HG03097 (cell line): ENCODE measurements around the gene TRAF3IP1.
"Not testable (repeated sequence)": the region's sequence is repeated elsewhere in the genome, so short reads cannot be mapped to it uniquely, and the experiment has no call there.

Source experiments
- ATAC-seq: cut with Tn5 transposase; IDR thresholded peaks from one replicate; pipeline ENCODE4 v1.9.1; 2021; ENCODE audit not compliant: unreplicated experiment, low FRiP score

TRAF3IP1 gene

GRCh38 chr2:238337846-238338245, 17.5 kb downstream of the TRAF3IP1 start:
- ATAC-seq = no peak

DNA sequence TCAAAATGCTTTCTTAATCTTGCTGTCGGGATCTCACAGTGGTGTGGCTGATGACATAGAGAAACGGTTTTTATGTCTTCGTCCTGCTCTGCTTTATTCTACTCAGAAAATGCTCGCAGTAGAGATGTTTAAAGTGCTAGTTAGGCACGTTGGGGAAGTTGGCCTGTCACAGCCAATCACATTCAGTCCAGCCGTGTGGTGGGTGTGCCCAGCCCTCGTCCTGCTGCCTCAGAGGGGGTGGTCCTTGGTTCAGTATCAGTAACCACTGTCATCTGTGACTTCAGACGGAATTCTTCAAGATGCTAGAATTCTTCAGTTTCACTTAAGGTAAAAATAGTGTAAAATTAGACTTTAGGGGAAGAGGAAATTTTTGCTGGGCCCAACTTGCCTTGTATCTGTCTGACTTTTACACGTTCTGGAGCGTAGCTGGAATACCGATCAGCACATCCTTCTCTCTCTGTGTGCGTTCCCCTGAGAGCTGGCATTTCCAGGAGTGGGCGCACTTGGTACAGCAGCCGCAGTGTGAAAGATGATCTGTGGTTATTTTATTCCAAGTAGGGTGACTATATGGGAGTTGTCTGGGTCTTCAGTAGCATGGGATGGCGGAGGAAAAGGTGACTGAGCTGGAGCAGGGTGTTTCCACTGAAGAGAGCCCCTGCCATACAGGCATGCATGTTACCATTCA, 18.5 kb downstream of the TRAF3IP1 start:
- no peak for ATAC-seq

- ATAC-seq = no peak
Observed at GRCh38 chr2:238339395-238339780, 19.1 kb downstream of the TRAF3IP1 start.

DNA sequence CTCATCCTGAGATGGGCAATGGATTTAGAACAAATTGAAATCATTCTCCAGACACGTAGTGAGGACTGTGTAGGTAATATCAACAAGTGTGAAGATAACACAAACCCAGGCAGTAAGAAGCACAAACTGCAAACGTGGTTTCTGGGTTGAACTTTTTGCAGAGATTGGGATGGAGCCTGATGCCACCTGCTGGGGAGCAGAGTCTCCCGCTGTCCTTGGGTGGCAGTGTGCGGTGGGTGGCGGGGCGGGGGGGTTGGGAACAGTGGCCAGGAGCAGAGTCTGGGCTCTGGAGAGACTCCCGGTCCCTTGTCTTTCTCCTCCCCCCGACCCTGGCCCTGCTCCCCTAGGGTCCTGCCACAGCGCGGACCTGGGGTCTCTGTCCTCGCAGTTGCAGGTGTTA, 19.5 kb downstream of the TRAF3IP1 start:
- no peak for ATAC-seq

GRCh38 chr2:238341536-238341935, 21.2 kb downstream of the TRAF3IP1 start:
- no peak for ATAC-seq

GRCh38 chr2:238344035-238344434, 23.7 kb downstream of the TRAF3IP1 start:
- no peak for ATAC-seq

DNA sequence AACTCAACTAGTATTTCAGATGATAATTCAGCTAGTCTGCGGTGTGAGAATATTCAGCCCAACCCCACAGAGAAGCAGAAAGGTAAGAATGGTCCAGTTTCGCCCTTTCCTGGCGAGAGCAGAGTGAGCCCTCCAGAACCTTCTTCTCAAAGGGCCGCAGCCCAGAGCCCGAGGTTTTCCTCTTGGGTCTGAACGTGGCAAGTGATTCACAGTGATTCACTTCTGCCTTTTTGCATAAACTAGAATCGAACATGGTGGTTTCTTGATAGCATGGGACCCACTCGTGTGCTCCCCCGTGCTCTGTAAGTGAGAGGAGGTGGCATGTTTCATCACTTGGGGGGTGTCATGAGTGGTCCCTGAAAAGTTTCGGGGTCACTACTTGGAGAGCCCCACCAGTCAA, 24.2 kb downstream of the TRAF3IP1 start:
- ATAC-seq = no peak

GRCh38 chr2:238345297-238345968, 25.1 kb downstream of the TRAF3IP1 start:
- no peak for ATAC-seq

- no peak for ATAC-seq
Observed at GRCh38 chr2:238346544-238346943, 26.2 kb downstream of the TRAF3IP1 start.

GRCh38 chr2:238350150-238350897, 30.0 kb downstream of the TRAF3IP1 start:
- ATAC-seq = no peak

DNA sequence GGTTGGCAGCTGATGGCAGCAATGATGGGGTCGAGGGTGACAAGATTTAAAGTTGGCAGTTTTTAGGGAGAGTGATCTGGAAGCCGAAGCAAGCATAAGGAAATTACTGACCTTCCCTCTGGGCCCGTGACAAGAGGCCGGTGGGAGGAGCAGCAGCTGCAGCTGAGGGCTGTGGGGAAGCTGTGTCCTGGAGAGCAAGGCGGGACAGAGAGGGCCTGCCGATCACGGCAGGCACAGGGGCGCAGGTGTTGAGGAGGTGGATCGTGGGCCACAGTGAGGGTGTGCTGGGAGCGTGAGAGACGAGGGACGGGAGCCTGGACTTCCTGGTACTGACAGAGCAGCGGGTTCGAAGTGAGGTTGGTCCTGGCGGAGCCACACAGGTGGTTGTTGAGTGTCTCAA, 31.0 kb downstream of the TRAF3IP1 start:
- no peak for ATAC-seq

GRCh38 chr2:238352361-238352760, 32.0 kb downstream of the TRAF3IP1 start:
- no peak for ATAC-seq

GRCh38 chr2:238358769-238359168, 38.5 kb downstream of the TRAF3IP1 start:
- ATAC-seq = no peak

DNA sequence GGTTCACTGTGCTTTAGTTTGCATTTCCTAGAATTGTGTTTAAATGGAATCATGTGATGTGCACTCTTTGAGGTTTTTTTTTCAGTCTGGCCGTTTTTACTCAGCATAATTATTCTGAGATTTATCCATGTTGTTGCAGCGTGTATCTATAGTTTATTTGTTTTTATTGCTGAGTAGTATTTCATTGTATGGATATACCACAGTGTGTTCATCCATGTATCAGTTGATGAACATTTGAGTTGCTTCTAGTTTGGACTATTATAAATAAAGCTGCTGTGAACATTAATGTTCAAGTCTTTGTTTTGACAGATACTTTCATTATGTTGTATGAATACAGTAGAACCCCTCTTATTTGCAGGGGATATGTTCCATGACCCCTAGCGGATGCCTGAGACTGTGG, 39.1 kb downstream of the TRAF3IP1 start:
- ATAC-seq = no peak

GRCh38 chr2:238361877-238362276, 41.6 kb downstream of the TRAF3IP1 start:
- no peak for ATAC-seq

- no peak for ATAC-seq
Observed at GRCh38 chr2:238362626-238363025, 42.3 kb downstream of the TRAF3IP1 start.

GRCh38 chr2:238369591-238370040, 49.3 kb downstream of the TRAF3IP1 start:
- ATAC-seq = no peak

DNA sequence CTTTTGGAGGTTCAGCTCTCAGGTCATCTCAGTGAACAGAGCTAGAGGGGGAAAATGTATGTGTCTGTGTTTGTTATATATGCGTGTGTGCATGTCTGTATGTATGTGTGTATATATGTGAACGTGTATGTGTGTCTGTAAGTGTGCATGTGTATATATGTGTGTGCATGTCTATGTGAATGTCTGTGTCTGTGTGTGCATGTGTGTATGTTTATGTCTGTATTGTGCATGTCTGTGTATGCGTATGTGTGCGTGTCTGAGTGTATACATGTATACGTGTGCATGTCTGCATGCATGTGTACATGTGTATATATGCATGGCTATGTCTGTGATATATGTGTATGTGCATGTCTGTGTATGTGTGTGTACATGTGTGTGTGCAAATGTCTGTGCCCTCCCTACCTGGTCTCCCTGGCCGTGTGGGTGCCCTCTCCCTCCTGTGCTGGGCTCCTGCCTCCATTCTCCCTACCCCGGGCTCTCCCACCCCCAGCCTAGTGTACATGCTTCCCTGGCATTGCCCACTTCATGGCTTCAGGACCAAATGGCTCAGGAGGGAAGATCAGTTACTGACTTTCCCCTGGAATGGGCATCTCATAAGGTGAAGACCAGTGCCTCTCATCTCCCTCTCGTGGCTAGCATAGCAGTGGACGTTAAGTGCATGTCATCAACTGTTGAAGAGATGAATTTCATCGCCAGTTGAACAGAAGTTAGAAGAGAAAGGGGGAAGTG, 49.9 kb downstream of the TRAF3IP1 start:
- ATAC-seq = no peak

GRCh38 chr2:238370823-238371372, 50.6 kb downstream of the TRAF3IP1 start:
- ATAC-seq = no peak

- not testable (repeated sequence) for ATAC-seq
Observed at GRCh38 chr2:238372277-238372676, 52.0 kb downstream of the TRAF3IP1 start.
